Measurements from ENCODE around the gene CDH4.

DNA sequence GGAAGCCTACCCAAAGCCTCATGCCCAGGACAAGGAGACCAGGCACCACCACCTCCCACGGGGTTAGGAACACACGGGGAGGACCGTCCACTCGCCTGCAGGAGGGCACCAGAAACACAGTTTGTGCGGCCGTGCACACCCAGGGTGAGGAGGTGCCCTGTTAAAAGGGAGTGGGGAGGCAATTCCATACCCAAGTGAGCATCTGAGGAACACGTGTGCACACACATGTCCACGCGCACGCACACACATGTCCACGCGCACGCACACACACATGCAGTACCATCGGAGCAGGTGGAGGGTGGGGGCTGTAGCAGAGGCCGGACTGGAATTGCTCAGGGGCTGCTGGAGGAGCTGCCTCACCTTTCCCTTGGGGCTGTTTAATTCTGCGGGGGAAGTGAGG lies 554.3 kb downstream of the CDH4 start:
- TF ChIP-seq EP300 (IDR thresholded peaks at IDR 0.05) (no peak), POLR2A (IDR thresholded peaks at IDR 0.05) (no peak), POLR2AphosphoS5 (IDR thresholded peaks at IDR 0.05) (no peak)
- TF ChIP-seq, protein P1, sequence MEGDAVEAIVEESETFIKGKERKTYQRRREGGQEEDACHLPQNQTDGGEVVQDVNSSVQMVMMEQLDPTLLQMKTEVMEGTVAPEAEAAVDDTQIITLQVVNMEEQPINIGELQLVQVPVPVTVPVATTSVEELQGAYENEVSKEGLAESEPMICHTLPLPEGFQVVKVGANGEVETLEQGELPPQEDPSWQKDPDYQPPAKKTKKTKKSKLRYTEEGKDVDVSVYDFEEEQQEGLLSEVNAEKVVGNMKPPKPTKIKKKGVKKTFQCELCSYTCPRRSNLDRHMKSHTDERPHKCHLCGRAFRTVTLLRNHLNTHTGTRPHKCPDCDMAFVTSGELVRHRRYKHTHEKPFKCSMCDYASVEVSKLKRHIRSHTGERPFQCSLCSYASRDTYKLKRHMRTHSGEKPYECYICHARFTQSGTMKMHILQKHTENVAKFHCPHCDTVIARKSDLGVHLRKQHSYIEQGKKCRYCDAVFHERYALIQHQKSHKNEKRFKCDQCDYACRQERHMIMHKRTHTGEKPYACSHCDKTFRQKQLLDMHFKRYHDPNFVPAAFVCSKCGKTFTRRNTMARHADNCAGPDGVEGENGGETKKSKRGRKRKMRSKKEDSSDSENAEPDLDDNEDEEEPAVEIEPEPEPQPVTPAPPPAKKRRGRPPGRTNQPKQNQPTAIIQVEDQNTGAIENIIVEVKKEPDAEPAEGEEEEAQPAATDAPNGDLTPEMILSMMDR (IDR thresholded peaks at IDR 0.05): no peak

All from sigmoid colon (tissue), 4 donors.